Muscle of leg (tissue), 16 donors: ENCODE data around the gene CUZD1. TPM values are rescaled to one million over a fixed set of nuclear protein-coding genes. Genes with fewer than 3 reads are reported as not detected.
A peak's percentile ranks its signal among the peaks of the same experiment; 100 is the strongest.

ENCODE experiments used
- DNase-seq: peaks from one replicate; pipeline ENCODE4 v3.0.0; 2013
- H3K27ac ChIP-seq: one replicate; pipeline ENCODE4 v1.5.1; 2013; ENCODE audit warnings: mild to moderate bottlenecking, low read length, control low read depth
- H3K27me3 ChIP-seq: one replicate; pipeline ENCODE4 v1.6.1; 2013; ENCODE audit warnings: low read length; ENCODE audit not compliant: control insufficient read depth, insufficient read depth
- H3K36me3 ChIP-seq: one replicate; pipeline ENCODE4 v1.6.1; 2013; ENCODE audit warnings: low read length; ENCODE audit not compliant: control insufficient read depth, insufficient read depth
- H3K4me1 ChIP-seq: one replicate; pipeline ENCODE4 v1.6.1; 2013; ENCODE audit warnings: low read length; ENCODE audit not compliant: control insufficient read depth, insufficient read depth
- H3K4me3 ChIP-seq: one replicate; pipeline ENCODE4 v1.5.1; 2013; ENCODE audit warnings: low read length, control low read depth
- H3K9me3 ChIP-seq: replicated peaks from 2 replicates; pipeline ENCODE4 v1.6.1; 2013; ENCODE audit warnings: low read depth, low read length; ENCODE audit not compliant: control insufficient read depth
- WGBS: methylation state at CpG from one replicate; pipeline ENCODE4 v1.1.5; 2013; ENCODE audit warnings: missing lambda C conversion rate; ENCODE audit not compliant: insufficient coverage; 5-methylcytosine and 5-hydroxymethylcytosine counted together
- long read RNA-seq, 11 donors: transcript quantifications; one replicate each; lab custom pipeline, GENCODE V29; 2026
- polyA plus RNA-seq, 8 donors: library from polyadenylated mRNA; unstranded; fragments of 120-200 nt; gene quantifications; one replicate each; pipeline versions ENCODE4 v1.2.1 to v1.2.3, GENCODE V29; 2013; ENCODE audit warnings: inconsistent platforms in 1 of 8, low replicate concordance in 1 of 8; ENCODE audit not compliant: insufficient read length in 8 of 8, insufficient read depth in 1 of 8
- total RNA-seq: library from RNA; stranded (reverse); fragments of 120-200 nt; gene quantifications from one replicate; pipeline ENCODE4 v1.2.4, GENCODE V29; 2013

The CUZD1 gene, protein sequence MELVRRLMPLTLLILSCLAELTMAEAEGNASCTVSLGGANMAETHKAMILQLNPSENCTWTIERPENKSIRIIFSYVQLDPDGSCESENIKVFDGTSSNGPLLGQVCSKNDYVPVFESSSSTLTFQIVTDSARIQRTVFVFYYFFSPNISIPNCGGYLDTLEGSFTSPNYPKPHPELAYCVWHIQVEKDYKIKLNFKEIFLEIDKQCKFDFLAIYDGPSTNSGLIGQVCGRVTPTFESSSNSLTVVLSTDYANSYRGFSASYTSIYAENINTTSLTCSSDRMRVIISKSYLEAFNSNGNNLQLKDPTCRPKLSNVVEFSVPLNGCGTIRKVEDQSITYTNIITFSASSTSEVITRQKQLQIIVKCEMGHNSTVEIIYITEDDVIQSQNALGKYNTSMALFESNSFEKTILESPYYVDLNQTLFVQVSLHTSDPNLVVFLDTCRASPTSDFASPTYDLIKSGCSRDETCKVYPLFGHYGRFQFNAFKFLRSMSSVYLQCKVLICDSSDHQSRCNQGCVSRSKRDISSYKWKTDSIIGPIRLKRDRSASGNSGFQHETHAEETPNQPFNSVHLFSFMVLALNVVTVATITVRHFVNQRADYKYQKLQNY
- total RNA-seq (1.0 TPM), polyA plus RNA-seq (1 to 10 TPM in 6 of 8 donors, under 1 TPM in 2; 0.78 to 1.5 (median 1.3) TPM)
- long read RNA-seq, donor 1, result 0 reads
- long read RNA-seq, donor 2, result 0 reads
- long read RNA-seq, donor 3, result 0 reads
- long read RNA-seq, donor 4, result 0 reads
- long read RNA-seq, donor 5, result 0 reads
- long read RNA-seq, donor 6, result 0 reads
- long read RNA-seq, donor 7, result 0 reads
- long read RNA-seq, donor 8, result 0 reads
- long read RNA-seq, donor 9, result 0 reads
- long read RNA-seq, donor 10, partial matches to known transcripts, result 0 of 1 reads
- long read RNA-seq, donor 10, other reads (novel, unspliced or antisense), result 0 of 1 reads
- long read RNA-seq, donor 11, result 0 reads

DNA sequence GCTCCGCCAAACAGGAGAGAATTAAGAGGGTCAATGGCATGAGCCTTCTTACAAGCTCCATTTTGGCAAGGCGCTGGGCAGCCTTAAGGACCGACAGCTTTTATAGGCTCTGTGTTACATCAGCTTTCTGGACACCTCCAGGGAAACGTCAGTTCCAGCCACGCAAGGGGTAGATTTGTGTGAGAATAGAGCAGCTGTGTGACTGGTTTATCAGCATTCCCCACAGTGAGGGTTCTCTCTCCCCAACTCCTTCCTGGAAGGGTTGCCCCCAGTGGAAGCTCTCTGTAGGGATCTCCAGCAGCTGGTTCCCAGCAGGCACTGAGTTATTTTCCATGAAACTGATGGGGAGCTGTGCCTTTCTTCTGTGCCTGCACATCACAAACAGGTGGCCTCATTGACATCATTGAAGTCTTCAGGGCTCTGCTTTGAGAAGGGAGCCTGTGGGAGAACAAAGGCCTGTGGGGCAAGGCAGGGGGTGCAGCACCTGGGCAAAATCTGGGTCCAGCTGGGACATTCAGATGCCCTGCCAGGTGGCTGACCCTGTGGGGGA is at the start of gene CUZD1:
TSS of gene CUZD1 (minus strand) at position 75 of the 550 bp plus-strand sequence. CDS start at position 61, 14 bp downstream.
- WGBS, result no CpG with 5 or more reads among the region's 5 CpGs
- H3K27me3 ChIP-seq, result no peaks in the 10 kb centered on the region
- DNase-seq, result no peak
- no peak within 1 kb of the TSS for H3K27ac ChIP-seq
- no peaks in the 10 kb centered on the region for H3K36me3 ChIP-seq
- H3K4me1 ChIP-seq, result peaks cover 5% of the 10 kb centered on the region
- H3K4me3 ChIP-seq, result no peak within 1 kb of the TSS
- no peaks in the 10 kb centered on the region for H3K9me3 ChIP-seq

DNA sequence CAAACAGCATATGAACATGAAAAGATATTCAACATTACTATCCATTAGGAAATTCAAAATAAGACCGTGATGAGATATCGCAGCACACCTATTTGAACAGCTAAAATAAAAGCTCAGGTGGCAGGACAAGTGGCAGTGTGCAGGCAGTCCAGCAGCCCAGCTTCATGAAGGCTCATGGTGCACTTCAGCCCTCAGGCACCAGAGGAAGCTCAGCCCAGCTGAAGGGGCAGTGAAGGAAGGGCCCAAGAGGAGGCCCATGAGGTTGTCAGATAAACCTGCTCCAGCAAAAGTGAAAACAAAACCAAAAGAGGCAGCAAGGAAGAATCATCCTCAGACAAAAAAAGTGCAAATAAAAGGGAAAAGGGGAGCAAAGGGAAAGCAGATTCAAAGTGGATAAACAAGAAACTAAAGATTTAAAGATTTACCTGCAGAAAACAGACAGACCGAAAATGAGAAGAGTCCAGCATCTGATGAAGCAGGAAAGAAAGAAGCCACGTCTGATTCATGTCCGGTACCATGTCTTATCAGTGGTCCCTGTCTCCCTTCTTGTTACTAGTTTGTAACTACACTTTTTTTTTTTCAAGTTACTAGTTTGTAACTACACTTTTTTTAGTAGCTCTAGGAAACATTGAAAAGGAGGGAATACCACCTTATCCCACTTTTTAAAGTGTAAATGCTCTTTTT is 48.7 kb upstream of the CUZD1 start:
- no CpG with 5 or more reads among the region's 5 CpGs for WGBS
- Histone ChIP-seq H3K27ac (no peak overlapping the region), H3K27me3 (no peaks in the 10 kb centered on the region), H3K4me1 (no peaks in the 10 kb centered on the region), H3K4me3 (no peak overlapping the region), H3K36me3 (no peaks in the 10 kb centered on the region), H3K9me3 (no peaks in the 10 kb centered on the region)
- DNase-seq, result no peak

DNA sequence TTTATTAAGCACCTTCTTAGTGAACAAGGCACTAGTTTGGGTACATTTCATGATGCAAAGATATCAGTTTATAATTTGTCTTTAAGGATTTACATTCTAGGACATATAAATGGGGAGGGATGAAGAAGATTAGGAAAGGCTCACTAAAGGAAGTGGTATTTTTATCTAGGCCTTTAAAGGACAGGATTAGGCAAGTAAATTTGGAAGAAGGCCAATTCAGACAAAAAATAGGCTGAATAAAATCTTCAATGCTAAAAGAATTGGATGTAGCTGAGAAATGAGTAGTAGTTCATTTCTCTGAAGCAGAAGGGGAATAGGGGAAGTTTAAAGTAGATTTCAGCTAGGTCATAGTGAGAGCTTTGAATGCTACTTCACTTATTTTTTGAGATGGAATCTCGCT is 38.5 kb upstream of the CUZD1 start:
- WGBS, result 80% methylated on average over 1 of the region's 1 CpG
- peaks cover 4% of the 10 kb centered on the region for H3K4me1 ChIP-seq
- no peaks in the 10 kb centered on the region for H3K9me3 ChIP-seq
- H3K27me3 ChIP-seq, result peaks cover 3% of the 10 kb centered on the region
- no peak overlapping the region for H3K27ac ChIP-seq
- DNase-seq, result no peak
- no peaks in the 10 kb centered on the region for H3K36me3 ChIP-seq
- H3K4me3 ChIP-seq, result no peak overlapping the region

DNA sequence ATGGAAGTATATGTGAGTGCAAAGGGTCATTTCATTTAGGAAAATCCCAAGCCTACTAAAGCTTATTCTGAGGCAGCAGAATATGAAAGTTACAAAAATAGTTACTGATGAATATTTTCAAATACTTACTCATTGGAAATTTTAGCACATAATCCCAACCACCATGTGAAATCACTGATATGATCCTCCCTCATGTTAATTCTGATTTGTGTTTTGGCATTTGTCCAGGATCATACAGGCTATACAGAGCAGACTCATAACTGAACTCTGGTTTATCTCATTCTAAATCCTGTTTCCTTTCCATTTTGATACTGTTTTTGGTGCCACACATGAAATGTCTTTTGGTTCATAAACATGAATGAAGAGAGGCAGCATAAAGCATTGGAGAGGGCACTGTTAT is 37.1 kb upstream of the CUZD1 start:
- Histone ChIP-seq H3K9me3 (no peaks in the 10 kb centered on the region), H3K27ac (no peak overlapping the region), H3K36me3 (no peaks in the 10 kb centered on the region), H3K4me1 (peaks cover 7% of the 10 kb centered on the region), H3K27me3 (peaks cover 3% of the 10 kb centered on the region), H3K4me3 (no peak overlapping the region)
- DNase-seq, result no peak

DNA sequence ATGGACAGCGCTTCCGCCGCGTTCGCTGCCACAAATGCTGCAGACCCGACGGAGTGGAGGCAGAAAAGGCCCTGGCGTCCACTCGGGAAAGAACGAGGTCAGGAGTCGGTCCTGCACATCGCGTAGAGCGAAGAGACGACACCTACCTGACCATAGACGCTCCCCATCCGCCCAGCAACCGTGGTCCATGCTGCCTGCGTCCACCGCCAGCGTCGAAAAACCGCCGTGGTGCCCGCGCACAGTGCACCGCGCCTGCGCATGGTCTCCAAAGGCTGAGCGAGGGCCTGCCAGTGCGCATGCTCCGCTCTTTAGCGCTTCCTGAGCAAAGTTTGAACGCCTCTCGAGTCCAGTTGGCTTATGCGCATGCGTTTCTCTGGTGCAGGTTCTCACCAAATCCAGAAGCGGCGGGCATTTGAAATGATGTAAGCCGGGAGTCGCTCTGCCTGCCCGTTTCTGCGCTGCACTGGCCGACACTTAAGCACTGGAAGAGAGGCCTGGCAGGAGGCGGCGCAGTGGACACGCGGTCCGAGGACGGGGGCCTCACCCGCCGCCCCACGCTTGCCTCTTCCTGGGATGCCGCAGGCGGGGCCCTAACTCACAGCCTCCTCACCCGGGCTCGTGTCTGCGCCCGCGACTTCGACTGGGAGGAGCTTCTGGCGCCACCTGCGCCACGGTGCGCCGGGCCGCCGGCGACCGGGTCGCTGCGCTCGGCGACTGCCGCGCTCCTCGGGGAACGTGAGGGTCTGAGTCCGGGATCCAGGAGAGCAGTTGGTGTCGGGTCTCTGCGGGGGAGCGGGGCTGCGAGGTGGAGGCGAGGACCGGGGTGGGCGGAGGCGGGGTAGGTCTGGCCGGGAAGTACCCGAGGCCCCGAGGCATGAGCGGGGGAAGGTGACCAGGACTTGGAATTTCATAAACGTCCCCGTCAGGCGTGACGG is 33.9 kb upstream of the CUZD1 start, which contains the start of gene FAM24B:
TSS of gene FAM24B (minus strand) at position 243 of the 935 bp plus-strand sequence. CDS start 29,066 bp downstream, outside the sequence.
- H3K36me3 ChIP-seq, result no peaks in the 10 kb centered on the region
- H3K27ac ChIP-seq, result peak within 1 kb of the TSS; percentile 21
- peaks cover 3% of the 10 kb centered on the region for H3K27me3 ChIP-seq
- DNase-seq, result peak; percentile 99
- H3K4me1 ChIP-seq, result peaks cover 7% of the 10 kb centered on the region
- 2% methylated on average over 94 of the region's 95 CpGs for whole genome bisulfite sequencing
- H3K9me3 ChIP-seq, result no peaks in the 10 kb centered on the region
- H3K4me3 ChIP-seq, result peak within 1 kb of the TSS; percentile 53

DNA sequence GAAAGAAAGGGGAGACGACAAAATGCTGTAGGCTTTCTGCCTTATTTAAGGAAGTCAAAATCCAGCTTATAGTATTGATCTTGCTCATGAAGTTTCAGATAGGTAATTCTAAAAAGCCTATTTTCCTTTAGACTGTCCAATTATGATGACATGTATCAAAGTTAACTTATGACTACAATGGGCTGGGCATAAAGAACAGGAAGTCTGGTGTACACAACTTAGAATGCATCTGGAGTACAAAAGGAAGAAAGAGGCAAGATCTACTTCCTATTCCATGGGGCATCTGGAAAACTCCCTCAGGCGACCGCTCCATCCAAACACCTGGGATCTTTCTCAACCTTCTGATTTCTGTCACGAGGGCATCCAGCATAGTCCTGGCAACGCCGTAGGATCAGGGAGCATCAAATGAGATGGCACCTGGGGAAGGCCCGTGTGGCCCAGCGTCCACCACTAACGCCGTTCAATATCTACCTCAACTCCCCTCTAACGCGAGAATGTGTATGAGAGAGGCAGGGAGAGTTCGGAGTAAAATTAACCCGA is 33.2 kb upstream of the CUZD1 start:
- H3K27ac ChIP-seq, result peak overlapping the region; percentile 21
- peak; percentile 9 for DNase-seq
- H3K4me3 ChIP-seq, result peak overlapping the region; percentile 53
- H3K36me3 ChIP-seq, result no peaks in the 10 kb centered on the region
- H3K9me3 ChIP-seq, result no peaks in the 10 kb centered on the region
- H3K4me1 ChIP-seq, result peaks cover 7% of the 10 kb centered on the region
- 34% methylated on average over 5 of the region's 14 CpGs for WGBS
- H3K27me3 ChIP-seq, result peaks cover 3% of the 10 kb centered on the region

DNA sequence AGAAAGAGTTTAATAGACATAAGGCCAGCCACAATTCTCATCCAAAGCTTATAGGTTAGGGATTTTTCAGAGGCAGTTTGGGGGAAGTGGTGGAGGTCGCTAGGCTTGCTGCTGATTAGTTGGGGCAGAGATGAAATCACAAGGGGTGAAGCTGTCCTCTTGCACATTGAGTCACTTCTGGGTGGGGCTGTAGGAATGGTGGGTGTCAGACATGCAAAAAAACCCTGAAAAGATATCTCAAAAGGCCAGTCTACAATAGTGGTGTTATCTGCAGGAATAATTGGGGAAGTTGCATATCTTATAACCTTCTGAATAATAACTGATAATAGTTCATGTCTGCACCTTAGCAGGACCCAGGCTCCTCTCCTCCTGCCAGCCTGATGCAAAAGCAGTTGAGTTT is 31.6 kb upstream of the CUZD1 start:
- DNase-seq, result no peak
- Histone ChIP-seq H3K4me3 (no peak overlapping the region), H3K36me3 (no peaks in the 10 kb centered on the region), H3K4me1 (peaks cover 7% of the 10 kb centered on the region), H3K27ac (no peak overlapping the region), H3K9me3 (peaks cover 2% of the 10 kb centered on the region), H3K27me3 (peaks cover 3% of the 10 kb centered on the region)
- 82% methylated on average over 1 of the region's 1 CpG for WGBS

DNA sequence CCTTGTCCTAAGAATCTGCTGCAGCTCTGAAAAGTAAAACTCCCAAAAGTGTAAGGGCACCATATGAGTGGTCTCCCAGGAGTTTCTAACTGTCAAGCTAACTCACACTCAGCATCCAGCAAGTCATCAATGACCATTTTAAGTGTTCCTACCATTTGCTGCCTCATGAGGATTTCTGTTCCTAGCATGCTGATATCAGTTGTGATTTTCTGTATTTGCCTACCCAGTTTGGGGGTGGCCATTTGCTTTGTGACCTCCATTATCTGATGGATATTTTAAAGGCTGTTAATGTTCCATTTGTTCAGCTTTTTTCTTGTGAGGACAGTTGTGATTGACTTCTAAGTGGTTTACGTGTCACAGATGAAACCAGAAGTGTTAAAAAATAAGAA is 30.8 kb upstream of the CUZD1 start:
- peaks cover 3% of the 10 kb centered on the region for H3K27me3 ChIP-seq
- H3K4me1 ChIP-seq, result peaks cover 7% of the 10 kb centered on the region
- H3K36me3 ChIP-seq, result no peaks in the 10 kb centered on the region
- H3K27ac ChIP-seq, result no peak overlapping the region
- H3K4me3 ChIP-seq, result no peak overlapping the region
- peaks cover 2% of the 10 kb centered on the region for H3K9me3 ChIP-seq
- DNase-seq, result no peak
- WGBS, result no CpG with 5 or more reads among the region's 1 CpG
